ENCODE data around the gene PPM1A.

- TF ChIP-seq CTCF (IDR thresholded peaks at IDR 0.05): no peak
- no peak for TF ChIP-seq EP300 (IDR thresholded peaks at IDR 0.05)
- TF ChIP-seq POLR2A (IDR thresholded peaks at IDR 0.05): no peak
These were observed 43.9 kb upstream of the PPM1A start for GRCh38 chr14:60204843-60205774.

All from stomach (tissue), 4 donors.